GM12875 (cell line): ENCODE data around the gene COL9A3.
"Not testable (repeated sequence)": the region's sequence is repeated elsewhere in the genome, so short reads cannot be mapped to it uniquely, and the experiment has no call there.

ENCODE experiments used
- H3K4me3 ChIP-seq: one replicate; pipeline ENCODE4 v1.5.1; 2011; ENCODE audit warnings: low read depth, low read length, control low read depth
- TF ChIP-seq, protein P1 (sequence below): IDR thresholded peaks from 2 replicates; pipeline ENCODE4 v1.5.1; 2011; ENCODE audit warnings: low read depth, mild to moderate bottlenecking, control low read depth, inconsistent platforms, low read length, moderate library complexity, borderline replicate concordance; ENCODE audit not compliant: insufficient read depth

COL9A3 gene

GRCh38 chr20:62864207-62864606 lies 47.4 kb downstream of the COL9A3 start:
- TF ChIP-seq, protein P1, sequence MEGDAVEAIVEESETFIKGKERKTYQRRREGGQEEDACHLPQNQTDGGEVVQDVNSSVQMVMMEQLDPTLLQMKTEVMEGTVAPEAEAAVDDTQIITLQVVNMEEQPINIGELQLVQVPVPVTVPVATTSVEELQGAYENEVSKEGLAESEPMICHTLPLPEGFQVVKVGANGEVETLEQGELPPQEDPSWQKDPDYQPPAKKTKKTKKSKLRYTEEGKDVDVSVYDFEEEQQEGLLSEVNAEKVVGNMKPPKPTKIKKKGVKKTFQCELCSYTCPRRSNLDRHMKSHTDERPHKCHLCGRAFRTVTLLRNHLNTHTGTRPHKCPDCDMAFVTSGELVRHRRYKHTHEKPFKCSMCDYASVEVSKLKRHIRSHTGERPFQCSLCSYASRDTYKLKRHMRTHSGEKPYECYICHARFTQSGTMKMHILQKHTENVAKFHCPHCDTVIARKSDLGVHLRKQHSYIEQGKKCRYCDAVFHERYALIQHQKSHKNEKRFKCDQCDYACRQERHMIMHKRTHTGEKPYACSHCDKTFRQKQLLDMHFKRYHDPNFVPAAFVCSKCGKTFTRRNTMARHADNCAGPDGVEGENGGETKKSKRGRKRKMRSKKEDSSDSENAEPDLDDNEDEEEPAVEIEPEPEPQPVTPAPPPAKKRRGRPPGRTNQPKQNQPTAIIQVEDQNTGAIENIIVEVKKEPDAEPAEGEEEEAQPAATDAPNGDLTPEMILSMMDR: no peak
- H3K4me3 ChIP-seq: no peak overlapping the region

- H3K4me3 ChIP-seq: no peak overlapping the region
- TF ChIP-seq, protein P1: no peak
These were observed 55.5 kb downstream of the COL9A3 start for GRCh38 chr20:62872184-62872847.

DNA sequence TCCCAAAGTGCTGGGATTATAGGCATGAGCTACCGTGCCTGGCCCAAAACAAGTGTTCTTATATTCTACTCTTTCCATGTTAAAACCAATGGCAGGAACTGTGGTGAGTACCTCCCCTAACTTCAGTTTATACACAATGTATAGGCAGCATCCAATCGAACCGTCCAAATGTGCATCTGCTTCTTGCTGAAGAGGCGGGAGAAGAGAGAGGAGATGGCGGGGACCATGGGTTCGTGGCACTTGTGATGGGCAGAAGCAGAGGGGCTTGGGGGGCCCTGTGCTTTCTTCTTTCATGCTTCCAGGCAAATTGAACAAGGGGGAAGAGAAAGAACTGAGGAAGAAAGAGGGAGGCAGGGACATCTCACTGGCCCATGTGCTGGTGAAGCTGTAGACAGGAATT lies 56.0 kb downstream of the COL9A3 start:
- no peak overlapping the region for H3K4me3 ChIP-seq
- TF ChIP-seq, protein P1: no peak

DNA sequence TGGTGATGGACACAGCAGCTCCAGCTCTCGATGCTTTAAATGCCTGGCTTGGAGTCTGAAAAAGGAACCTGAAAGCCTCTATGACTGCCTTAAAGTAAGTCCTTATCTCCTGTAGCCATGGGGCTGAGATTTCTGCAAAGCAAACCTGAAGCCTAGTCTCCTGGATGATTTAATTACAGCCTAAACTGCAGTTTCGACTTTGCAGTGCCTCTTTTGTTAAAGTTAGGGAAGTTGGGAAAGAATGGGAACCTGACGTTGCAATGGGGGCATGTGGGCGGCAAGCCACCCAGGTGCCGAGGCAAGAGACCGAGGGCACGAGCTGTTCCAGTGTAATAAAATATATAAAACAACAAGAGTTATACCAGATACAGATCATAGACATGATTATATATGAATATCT lies 56.4 kb downstream of the COL9A3 start:
- TF ChIP-seq, protein P1: no peak
- H3K4me3 ChIP-seq: no peak overlapping the region

- TF ChIP-seq, protein P1: peak; percentile 47
- not testable (repeated sequence) for H3K4me3 ChIP-seq
These were observed 56.8 kb downstream of the COL9A3 start for GRCh38 chr20:62873681-62874031.

DNA sequence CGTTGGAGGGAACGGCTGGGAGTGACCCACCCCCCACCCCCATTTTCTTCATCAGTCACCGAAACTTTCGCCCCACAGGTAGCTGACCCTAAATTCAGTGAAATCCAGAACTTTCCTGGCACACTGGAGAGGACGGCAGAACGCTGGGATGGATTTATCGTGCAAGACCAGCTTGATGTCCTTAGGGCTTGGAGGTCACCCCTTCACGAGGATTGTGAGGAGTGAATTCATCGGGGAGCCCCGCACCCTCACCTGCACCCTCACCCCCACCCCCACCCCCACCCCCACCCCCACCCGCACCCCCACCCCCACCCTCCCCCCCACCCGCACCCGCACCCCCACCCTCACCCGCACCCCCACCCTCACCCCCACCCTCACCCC lies 58.1 kb downstream of the COL9A3 start:
- TF ChIP-seq, protein P1: no peak

More for the DNA sequence above, 58.1 kb downstream of the COL9A3 start:
- no peak overlapping the region for H3K4me3 ChIP-seq
